Esophagus squamous epithelium (tissue), 5 donors: ENCODE measurements around the gene NPTXR. TPM values are rescaled to one million over a fixed set of nuclear protein-coding genes. Genes with fewer than 3 reads are reported as not detected.

Experiments
- DNase-seq: peaks from one replicate; lab custom pipeline; 2025; lab: John Stamatoyannopoulos, UW
- H3K27ac ChIP-seq, 4 donors: fragments of 200-600 bp; sonication (generic); one replicate each; pipeline ENCODE4 v1.5.1; 2016 to 2019; ENCODE audit warnings: mild to moderate bottlenecking in 1 of 4
- H3K27me3 ChIP-seq, 4 donors: fragments of 200-600 bp; sonication (generic); 1 replicate in 3 of 4; 2 replicates in 1 of 4; pipeline versions ENCODE4 v1.5.1 to v1.6.0; 2017 to 2021; ENCODE audit warnings: antibody characterized with exemption in 1 of 4
- H3K36me3 ChIP-seq, 3 donors: fragments of 200-600 bp; sonication (generic); one replicate each; pipeline ENCODE4 v1.5.1; 2016 to 2019
- H3K4me1 ChIP-seq, 3 donors: fragments of 200-600 bp; sonication (generic); one replicate each; pipeline ENCODE4 v1.5.1; 2017 to 2019
- H3K4me3 ChIP-seq, 4 donors: fragments of 200-600 bp; sonication (generic); 1 replicate in 3 of 4; 2 replicates in 1 of 4; pipeline ENCODE4 v1.5.1; 2016 to 2019; ENCODE audit warnings: mild to moderate bottlenecking in 2 of 4, moderate library complexity in 1 of 4
- H3K9me3 ChIP-seq, 3 donors: fragments of 200-600 bp; sonication (generic); one replicate each; pipeline ENCODE4 v1.5.1; 2016 to 2019
- POLR2A ChIP-seq, 4 donors: fragments of 450-650 bp; IDR thresholded peaks; one replicate each; pipeline ENCODE4 v1.6.1; 2017; ENCODE audit warnings: antibody characterized with exemption in 4 of 4, mild to moderate bottlenecking in 4 of 4, moderate library complexity in 3 of 4
- WGBS, 2 donors: methylation state at CpG; one replicate each; pipeline ENCODE4 v1.1.5; 2018; 5-methylcytosine and 5-hydroxymethylcytosine counted together
- intact Hi-C: fragments of 100-400 bp; cut with DNase I; formaldehyde crosslinking; loops from one replicate; pipeline ENCODE4 v1.15.0; 2022
- total RNA-seq, 4 donors: library from RNA; depleted of rRNA; stranded (reverse); fragments of >200 nt; gene quantifications; one replicate each; pipeline ENCODE4 v1.1.0, GENCODE V29; 2016
- TF ChIP-seq, protein P1 (sequence below), 6 experiments: fragments of 450-650 bp in 4 of 6; fragments of 200-600 bp in 2 of 6; sonication (generic) in 2 of 6; IDR thresholded peaks; one replicate each; pipeline ENCODE4 v1.5.1; 2016 to 2019; ENCODE audit warnings: antibody characterized with exemption in 6 of 6, mild to moderate bottlenecking in 4 of 6, moderate library complexity in 4 of 6
- donor health status: DM: yes; HTN: yes; CAD: no.

Gene NPTXR
- total RNA-seq, 4 donors from 2014 or later: 0.26 to 2.3 (median 0.63) TPM

DNA sequence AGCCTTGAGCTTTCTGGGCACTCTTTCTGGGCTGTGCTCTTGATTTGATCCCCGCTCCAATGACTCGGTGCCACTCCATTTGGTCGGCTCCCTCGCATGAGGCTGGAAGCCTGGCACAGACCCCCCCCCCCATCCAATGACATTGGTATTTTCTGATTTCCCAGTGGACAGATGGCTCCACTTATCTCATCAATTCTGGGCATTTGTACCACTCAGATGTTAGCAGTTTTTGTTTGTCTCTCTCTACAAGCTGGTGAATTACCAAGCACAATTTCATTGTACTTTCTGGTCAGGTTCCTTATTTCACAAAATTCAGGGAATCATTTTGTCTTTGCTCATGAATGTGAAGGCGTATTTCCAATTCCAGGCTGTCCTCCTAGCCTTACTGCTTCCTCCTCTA is 59.0 kb downstream of the NPTXR start:
- WGBS, 2 donors: 93 to 94% methylated on average over 5 of the region's 5 CpGs
- TF ChIP-seq, protein P1, sequence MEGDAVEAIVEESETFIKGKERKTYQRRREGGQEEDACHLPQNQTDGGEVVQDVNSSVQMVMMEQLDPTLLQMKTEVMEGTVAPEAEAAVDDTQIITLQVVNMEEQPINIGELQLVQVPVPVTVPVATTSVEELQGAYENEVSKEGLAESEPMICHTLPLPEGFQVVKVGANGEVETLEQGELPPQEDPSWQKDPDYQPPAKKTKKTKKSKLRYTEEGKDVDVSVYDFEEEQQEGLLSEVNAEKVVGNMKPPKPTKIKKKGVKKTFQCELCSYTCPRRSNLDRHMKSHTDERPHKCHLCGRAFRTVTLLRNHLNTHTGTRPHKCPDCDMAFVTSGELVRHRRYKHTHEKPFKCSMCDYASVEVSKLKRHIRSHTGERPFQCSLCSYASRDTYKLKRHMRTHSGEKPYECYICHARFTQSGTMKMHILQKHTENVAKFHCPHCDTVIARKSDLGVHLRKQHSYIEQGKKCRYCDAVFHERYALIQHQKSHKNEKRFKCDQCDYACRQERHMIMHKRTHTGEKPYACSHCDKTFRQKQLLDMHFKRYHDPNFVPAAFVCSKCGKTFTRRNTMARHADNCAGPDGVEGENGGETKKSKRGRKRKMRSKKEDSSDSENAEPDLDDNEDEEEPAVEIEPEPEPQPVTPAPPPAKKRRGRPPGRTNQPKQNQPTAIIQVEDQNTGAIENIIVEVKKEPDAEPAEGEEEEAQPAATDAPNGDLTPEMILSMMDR (IDR thresholded peaks at IDR 0.05): no peak
- Histone ChIP-seq H3K36me3 (peaks cover 0 to 32% (median 4%) of the 10 kb centered on the region in 3 donors), H3K4me3 (no peak overlapping the region), H3K9me3 (no peaks in the 10 kb centered on the region), H3K27ac (no peak overlapping the region), H3K4me1 (peaks cover 0 to 27% (median 5%) of the 10 kb centered on the region in 3 donors), H3K27me3 (no peaks in the 10 kb centered on the region)
- DNase-seq: no peak
- intact Hi-C loops: no loop called here

DNA sequence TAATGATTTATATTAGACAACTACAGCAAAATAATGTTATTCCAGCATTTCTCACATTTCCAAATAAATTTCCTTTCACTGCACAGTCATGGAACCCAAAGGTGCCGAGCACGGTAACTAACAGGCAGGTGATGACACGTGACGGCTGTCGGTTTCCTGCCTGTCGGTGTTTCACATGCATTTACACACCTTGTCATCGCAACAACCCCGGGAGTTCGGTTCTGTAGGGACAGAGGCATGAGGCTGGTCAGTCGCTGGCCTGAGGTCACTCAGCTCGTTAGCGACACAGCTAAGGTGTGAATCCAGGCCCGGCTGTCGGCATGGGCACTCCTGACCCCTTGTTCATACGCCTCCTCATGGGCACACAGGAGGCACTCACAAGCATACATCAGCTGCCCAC is 59.8 kb downstream of the NPTXR start:
- Histone ChIP-seq H3K4me1 (peaks cover 0 to 25% (median 5%) of the 10 kb centered on the region in 3 donors), H3K27ac (no peak overlapping the region), H3K4me3 (no peak overlapping the region), H3K36me3 (peaks cover 0 to 33% (median 4%) of the 10 kb centered on the region in 3 donors), H3K27me3 (no peaks in the 10 kb centered on the region), H3K9me3 (no peaks in the 10 kb centered on the region)
- WGBS, 2 donors: 89 to 93% methylated on average over 15 of the region's 15 CpGs
- intact Hi-C loops: no loop called here
- TF ChIP-seq POLR2A (IDR thresholded peaks at IDR 0.05): no peak
- TF ChIP-seq, protein P1 (IDR thresholded peaks at IDR 0.05): no peak
- no peak for DNase-seq

DNA sequence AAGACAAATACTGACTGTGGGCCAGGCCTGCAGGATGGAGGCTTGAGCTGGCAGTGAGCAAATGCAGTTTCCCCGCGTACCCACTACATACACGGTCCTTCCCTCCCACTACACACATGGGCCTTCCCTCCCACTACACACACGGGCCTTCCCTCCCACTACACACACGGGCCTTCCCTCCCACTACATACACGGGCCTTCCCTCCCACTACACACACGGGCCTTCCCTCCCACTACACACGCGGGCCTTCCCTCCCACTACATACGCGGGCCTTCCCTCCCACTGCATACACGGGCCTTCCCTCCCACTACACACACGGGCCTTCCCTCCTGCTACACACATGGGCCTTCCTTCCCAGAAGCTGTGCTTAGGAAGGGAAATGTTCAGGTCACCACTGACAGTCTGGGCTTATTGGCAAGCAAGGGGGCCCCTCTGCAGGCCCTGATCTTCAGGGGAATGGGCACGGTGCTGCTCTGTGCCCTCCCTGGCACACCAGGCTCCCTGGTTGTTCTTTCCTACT is 60.7 kb downstream of the NPTXR start:
- no peak for DNase-seq
- H3K36me3 ChIP-seq: peaks cover 0 to 38% (median 4%) of the 10 kb centered on the region in 3 donors
- WGBS, 2 donors: 48 to 65% methylated on average over 12 to 13 of the region's 14 CpGs
- no peaks in the 10 kb centered on the region for H3K9me3 ChIP-seq
- H3K4me3 ChIP-seq: no peak overlapping the region
- H3K27ac ChIP-seq: no peak overlapping the region
- no peaks in the 10 kb centered on the region for H3K27me3 ChIP-seq
- intact Hi-C loops: no loop called here
- TF ChIP-seq, protein P1 (IDR thresholded peaks at IDR 0.05): no peak
- no peak for TF ChIP-seq POLR2A (IDR thresholded peaks at IDR 0.05)
- peaks cover 0 to 16% (median 4%) of the 10 kb centered on the region in 3 donors for H3K4me1 ChIP-seq

DNA sequence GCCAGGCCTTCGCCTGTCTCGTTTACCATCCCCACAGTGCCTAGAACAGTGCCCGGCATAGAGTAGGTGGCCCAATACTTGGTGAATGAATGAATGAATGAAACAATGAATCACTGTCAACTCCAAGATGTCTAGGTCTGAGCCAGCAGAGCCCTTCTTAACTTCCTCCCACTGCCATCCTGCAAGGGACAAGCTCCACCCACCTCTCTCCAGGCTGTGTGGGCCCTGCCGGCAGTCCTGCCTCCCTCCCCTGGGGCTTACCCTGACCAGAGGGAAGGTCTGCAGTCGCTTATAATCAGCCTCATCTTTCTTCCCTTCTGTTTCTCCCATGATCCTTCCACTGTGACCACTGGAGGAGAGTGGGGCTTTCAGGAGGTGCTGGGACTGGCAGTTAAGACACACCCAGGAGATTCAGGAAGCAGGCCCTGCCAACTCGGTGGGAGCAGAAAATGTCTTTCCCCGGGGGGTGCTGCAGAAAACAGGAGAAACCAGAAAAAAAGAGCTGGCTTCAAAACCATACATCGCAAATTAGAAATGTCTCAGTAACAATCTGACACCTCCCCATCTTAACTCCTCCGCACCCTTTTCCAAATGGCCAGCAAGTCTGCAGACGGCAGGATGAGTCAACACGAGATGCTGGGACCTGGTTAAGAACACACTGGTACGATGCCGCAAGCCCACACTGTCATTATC is 61.3 kb downstream of the NPTXR start:
- H3K27ac ChIP-seq: no peak overlapping the region
- intact Hi-C loops: no loop called here
- no peaks in the 10 kb centered on the region for H3K9me3 ChIP-seq
- TF ChIP-seq, protein P1 (IDR thresholded peaks at IDR 0.05): no peak
- TF ChIP-seq POLR2A (IDR thresholded peaks at IDR 0.05): no peak
- peaks cover 0 to 10% (median 0%) of the 10 kb centered on the region in 3 donors for H3K4me1 ChIP-seq
- H3K4me3 ChIP-seq: no peak overlapping the region
- peaks cover 0 to 39% (median 4%) of the 10 kb centered on the region in 3 donors for H3K36me3 ChIP-seq
- WGBS, 2 donors: 55 to 66% methylated on average over 12 to 13 of the region's 13 CpGs
- no peaks in the 10 kb centered on the region for H3K27me3 ChIP-seq
- no peak for DNase-seq

GRCh38 chr22:38781033-38781432 is 62.8 kb downstream of the NPTXR start:
- Histone ChIP-seq H3K36me3 (peaks cover 0 to 43% (median 4%) of the 10 kb centered on the region in 3 donors), H3K4me1 (peaks cover 0 to 12% (median 0%) of the 10 kb centered on the region in 3 donors), H3K27ac (no peak overlapping the region), H3K9me3 (no peaks in the 10 kb centered on the region), H3K27me3 (no peaks in the 10 kb centered on the region), H3K4me3 (no peak overlapping the region)
- no peak for TF ChIP-seq POLR2A (IDR thresholded peaks at IDR 0.05)
- TF ChIP-seq, protein P1 (IDR thresholded peaks at IDR 0.05): no peak
- intact Hi-C loops: no loop called here
- 75 to 90% methylated on average over 9 to 10 of the region's 13 CpGs for WGBS, 2 donors
- DNase-seq: no peak
